ENCODE results near the gene GABRB2.

DNA sequence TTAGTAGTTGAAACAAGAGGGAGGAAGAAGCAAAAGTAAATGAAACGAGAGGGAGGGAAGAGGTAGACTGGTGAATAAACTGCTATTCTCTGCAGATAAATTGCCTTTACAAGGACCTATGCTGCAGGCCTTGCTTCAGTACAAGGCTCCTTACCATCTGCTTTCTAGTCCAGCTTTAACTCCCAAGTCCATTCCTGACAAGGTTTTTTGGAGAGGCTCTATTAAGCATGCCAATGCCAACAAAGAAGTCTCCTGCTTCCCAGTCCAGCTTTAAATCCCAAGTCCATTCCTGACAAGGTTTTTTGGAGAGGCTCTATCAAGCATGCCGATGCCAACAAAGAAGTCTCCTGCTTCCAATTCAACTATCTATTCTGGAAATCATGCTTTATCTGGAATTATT is 244.9 kb downstream of the GABRB2 start:
- TF ChIP-seq GATA3 (IDR thresholded peaks at IDR 0.05; ENCODE audit: low read depth, low read length): no peak
- TF ChIP-seq GATA2 (IDR thresholded peaks at IDR 0.05; ENCODE audit: low read depth, low read length): no peak

Measured in SH-SY5Y (cell line).